Esophagus squamous epithelium (tissue), 5 donors: ENCODE measurements around the gene TMEM87B. TPM values are rescaled to one million over a fixed set of nuclear protein-coding genes. Genes with fewer than 3 reads are reported as not detected.

ENCODE experiments used
- DNase-seq: peaks from one replicate; lab custom pipeline; 2025; lab: John Stamatoyannopoulos, UW
- H3K27ac ChIP-seq, 4 donors: fragments of 200-600 bp; sonication (generic); one replicate each; pipeline ENCODE4 v1.5.1; 2016 to 2019; ENCODE audit warnings: mild to moderate bottlenecking in 1 of 4
- H3K27me3 ChIP-seq, 4 donors: fragments of 200-600 bp; sonication (generic); 1 replicate in 3 of 4; 2 replicates in 1 of 4; pipeline versions ENCODE4 v1.5.1 to v1.6.0; 2017 to 2021; ENCODE audit warnings: antibody characterized with exemption in 1 of 4
- H3K36me3 ChIP-seq, 3 donors: fragments of 200-600 bp; sonication (generic); one replicate each; pipeline ENCODE4 v1.5.1; 2016 to 2019
- H3K4me1 ChIP-seq, 3 donors: fragments of 200-600 bp; sonication (generic); one replicate each; pipeline ENCODE4 v1.5.1; 2017 to 2019
- H3K4me3 ChIP-seq, 4 donors: fragments of 200-600 bp; sonication (generic); 1 replicate in 3 of 4; 2 replicates in 1 of 4; pipeline ENCODE4 v1.5.1; 2016 to 2019; ENCODE audit warnings: mild to moderate bottlenecking in 2 of 4, moderate library complexity in 1 of 4
- H3K9me3 ChIP-seq, 3 donors: fragments of 200-600 bp; sonication (generic); one replicate each; pipeline ENCODE4 v1.5.1; 2016 to 2019
- POLR2A ChIP-seq, 4 donors: fragments of 450-650 bp; IDR thresholded peaks; one replicate each; pipeline ENCODE4 v1.6.1; 2017; ENCODE audit warnings: antibody characterized with exemption in 4 of 4, mild to moderate bottlenecking in 4 of 4, moderate library complexity in 3 of 4
- WGBS, 2 donors: methylation state at CpG; one replicate each; pipeline ENCODE4 v1.1.5; 2018; 5-methylcytosine and 5-hydroxymethylcytosine counted together
- intact Hi-C: fragments of 100-400 bp; cut with DNase I; formaldehyde crosslinking; loops from one replicate; pipeline ENCODE4 v1.15.0; 2022
- total RNA-seq, 4 donors: library from RNA; depleted of rRNA; stranded (reverse); fragments of >200 nt; gene quantifications; one replicate each; pipeline ENCODE4 v1.1.0, GENCODE V29; 2016
- TF ChIP-seq, protein P1 (sequence below), 6 experiments: fragments of 450-650 bp in 4 of 6; fragments of 200-600 bp in 2 of 6; sonication (generic) in 2 of 6; IDR thresholded peaks; one replicate each; pipeline ENCODE4 v1.5.1; 2016 to 2019; ENCODE audit warnings: antibody characterized with exemption in 6 of 6, mild to moderate bottlenecking in 4 of 6, moderate library complexity in 4 of 6
- donor health status: DM: yes; HTN: yes; CAD: no.

The TMEM87B gene
- total RNA-seq, 4 donors from 2014 or later: 17.7 to 30.0 (median 23.6) TPM

DNA sequence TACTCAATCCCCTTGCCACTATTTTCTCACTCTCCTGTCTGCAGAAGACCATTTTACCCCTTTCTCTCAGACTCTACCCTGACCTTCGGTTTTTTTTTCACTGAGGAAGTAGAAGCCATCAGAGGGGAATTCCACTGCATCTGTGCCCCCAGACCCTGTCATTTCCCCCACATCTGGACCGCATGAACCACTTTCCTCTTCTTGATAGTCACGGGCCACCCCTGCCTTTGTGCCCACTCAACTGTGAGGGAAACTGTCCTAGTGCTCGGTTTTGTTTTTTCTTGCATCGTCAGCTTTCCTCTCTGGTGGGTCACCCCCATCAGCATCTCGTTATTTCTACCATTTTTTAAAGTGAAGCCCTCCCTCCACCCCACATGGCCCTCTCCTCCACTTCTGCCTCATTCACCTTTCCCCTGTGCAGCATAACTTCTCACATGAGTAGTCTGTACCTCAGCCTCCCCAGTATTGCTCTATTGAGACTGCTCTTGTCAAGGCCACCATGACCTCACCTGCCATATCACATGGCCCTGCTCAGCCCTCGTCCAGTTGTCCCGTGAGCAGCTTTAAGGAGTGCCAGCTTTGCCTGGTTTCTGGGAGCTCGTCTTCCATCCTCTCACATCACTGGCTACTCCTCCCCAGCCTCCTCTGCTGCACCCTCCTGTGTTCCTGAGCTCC, 32.4 kb downstream of the TMEM87B start:
- no peak for TF ChIP-seq POLR2A (IDR thresholded peaks at IDR 0.05)
- TF ChIP-seq, protein P1, sequence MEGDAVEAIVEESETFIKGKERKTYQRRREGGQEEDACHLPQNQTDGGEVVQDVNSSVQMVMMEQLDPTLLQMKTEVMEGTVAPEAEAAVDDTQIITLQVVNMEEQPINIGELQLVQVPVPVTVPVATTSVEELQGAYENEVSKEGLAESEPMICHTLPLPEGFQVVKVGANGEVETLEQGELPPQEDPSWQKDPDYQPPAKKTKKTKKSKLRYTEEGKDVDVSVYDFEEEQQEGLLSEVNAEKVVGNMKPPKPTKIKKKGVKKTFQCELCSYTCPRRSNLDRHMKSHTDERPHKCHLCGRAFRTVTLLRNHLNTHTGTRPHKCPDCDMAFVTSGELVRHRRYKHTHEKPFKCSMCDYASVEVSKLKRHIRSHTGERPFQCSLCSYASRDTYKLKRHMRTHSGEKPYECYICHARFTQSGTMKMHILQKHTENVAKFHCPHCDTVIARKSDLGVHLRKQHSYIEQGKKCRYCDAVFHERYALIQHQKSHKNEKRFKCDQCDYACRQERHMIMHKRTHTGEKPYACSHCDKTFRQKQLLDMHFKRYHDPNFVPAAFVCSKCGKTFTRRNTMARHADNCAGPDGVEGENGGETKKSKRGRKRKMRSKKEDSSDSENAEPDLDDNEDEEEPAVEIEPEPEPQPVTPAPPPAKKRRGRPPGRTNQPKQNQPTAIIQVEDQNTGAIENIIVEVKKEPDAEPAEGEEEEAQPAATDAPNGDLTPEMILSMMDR (IDR thresholded peaks at IDR 0.05): no peak
- Histone ChIP-seq H3K27ac (no peak overlapping the region), H3K27me3 (no peaks in the 10 kb centered on the region), H3K4me1 (peaks cover 0 to under 1% (median 0%) of the 10 kb centered on the region in 3 donors), H3K36me3 (peaks cover 6 to 100% (median 35%) of the 10 kb centered on the region in 3 donors), H3K9me3 (no peaks in the 10 kb centered on the region), H3K4me3 (no peak overlapping the region)
- intact Hi-C loops: no loop called here
- 82 to 90% methylated on average over 9 of the region's 9 CpGs for WGBS, 2 donors
- DNase-seq: no peak

DNA sequence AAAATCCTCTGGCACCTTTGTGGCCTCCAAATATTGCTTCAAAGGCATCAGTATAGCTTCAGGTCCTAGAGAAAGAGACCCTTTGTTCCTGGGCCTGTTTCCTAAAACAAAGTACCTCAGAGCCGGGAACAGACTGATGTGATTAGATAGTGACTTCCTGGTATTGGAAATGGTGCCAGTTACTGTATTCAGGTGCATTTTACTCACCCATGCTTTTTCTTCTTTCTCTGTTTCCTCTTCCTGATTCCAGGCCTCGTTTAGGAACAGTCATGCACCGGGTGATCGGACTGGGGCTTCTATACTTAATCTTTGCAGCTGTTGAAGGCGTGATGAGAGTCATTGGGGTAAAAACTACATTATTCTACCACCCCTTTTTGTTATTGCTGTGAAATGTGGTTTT, 34.3 kb downstream of the TMEM87B start:
- no peak for DNase-seq
- H3K27me3 ChIP-seq: no peaks in the 10 kb centered on the region
- H3K4me3 ChIP-seq: no peak overlapping the region
- H3K27ac ChIP-seq: no peak overlapping the region
- peaks cover 0 to 3% (median 0%) of the 10 kb centered on the region in 3 donors for H3K4me1 ChIP-seq
- H3K36me3 ChIP-seq: peaks cover 6 to 100% (median 35%) of the 10 kb centered on the region in 3 donors
- intact Hi-C loops: no loop called here
- WGBS, 2 donors: 72 to 86% methylated on average over 5 of the region's 5 CpGs
- TF ChIP-seq, protein P1 (IDR thresholded peaks at IDR 0.05): no peak
- TF ChIP-seq POLR2A (IDR thresholded peaks at IDR 0.05): no peak
- no peaks in the 10 kb centered on the region for H3K9me3 ChIP-seq

DNA sequence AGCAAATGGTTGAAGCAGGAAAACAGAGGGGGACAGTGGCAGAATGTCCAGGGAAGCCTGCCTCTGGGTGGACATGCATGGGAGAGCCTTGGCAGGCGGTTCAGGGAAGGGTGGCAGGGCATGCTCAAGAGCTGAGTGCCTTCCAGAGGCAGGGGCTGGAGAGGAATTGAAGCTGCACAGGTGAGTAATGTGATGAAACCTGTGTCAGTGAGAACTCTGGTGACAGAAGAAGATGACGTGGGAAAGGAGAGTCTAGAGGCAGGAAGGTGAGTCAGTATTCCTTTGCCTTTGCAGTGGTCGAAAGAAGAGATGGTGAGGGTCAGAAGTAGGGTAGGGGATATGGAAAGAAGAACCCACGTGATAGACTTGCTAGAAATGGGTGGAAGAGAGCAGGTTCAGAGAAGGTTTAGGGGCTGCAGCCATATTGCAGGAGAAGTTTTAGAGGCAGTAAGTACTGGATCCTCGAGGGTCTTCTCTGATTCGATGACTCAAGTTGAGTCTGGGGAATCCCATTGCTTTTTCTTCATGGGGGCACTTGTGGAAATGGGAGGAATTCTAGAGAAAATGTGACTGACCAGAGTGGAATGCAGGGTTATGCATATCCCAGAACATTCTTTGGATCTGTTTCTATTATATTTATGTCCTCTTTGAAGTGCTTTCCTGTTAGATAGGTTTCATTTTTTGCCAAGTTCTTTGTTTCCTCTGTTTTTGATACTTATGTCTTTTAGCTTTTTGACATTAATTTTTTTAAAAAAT, 37.4 kb downstream of the TMEM87B start:
- H3K27ac ChIP-seq: peak overlapping the region in 1 of 4 donors; percentile 18
- no peaks in the 10 kb centered on the region for H3K27me3 ChIP-seq
- intact Hi-C loops: no loop called here
- H3K4me3 ChIP-seq: no peak overlapping the region
- H3K9me3 ChIP-seq: no peaks in the 10 kb centered on the region
- DNase-seq: no peak
- 82 to 84% methylated on average over 6 of the region's 6 CpGs for WGBS, 2 donors
- H3K4me1 ChIP-seq: peaks cover 0 to 3% (median 0%) of the 10 kb centered on the region in 3 donors
- H3K36me3 ChIP-seq: peaks cover 15 to 100% (median 17%) of the 10 kb centered on the region in 3 donors
- TF ChIP-seq POLR2A (IDR thresholded peaks at IDR 0.05): no peak
- TF ChIP-seq, protein P1 (IDR thresholded peaks at IDR 0.05): no peak

DNA sequence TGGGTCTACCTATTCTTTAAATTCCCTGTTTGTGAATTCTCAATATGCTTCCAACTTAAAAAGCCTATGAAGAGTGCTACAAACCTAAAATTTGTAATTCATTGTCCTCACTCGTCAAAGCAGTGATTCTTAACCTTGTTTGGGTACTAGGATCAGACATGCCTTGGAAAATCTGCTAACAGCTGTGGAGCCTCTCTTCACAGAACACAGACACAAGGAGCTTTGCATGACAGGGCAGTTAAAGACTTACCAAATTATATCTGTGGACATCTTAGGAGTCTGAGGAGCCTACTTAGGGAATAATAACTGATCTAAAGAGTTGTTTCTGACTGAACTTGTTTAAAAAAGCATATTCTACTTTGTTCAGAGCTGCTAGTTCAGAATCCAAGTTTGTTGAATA, 38.1 kb downstream of the TMEM87B start:
- Histone ChIP-seq H3K4me1 (peaks cover 0 to 3% (median 0%) of the 10 kb centered on the region in 3 donors), H3K4me3 (no peak overlapping the region), H3K27me3 (no peaks in the 10 kb centered on the region), H3K9me3 (no peaks in the 10 kb centered on the region), H3K27ac (peak overlapping the region in 1 of 4 donors; percentile 18), H3K36me3 (peaks cover 12 to 100% (median 13%) of the 10 kb centered on the region in 3 donors)
- WGBS, 2 donors: 60 to 69% methylated on average over 1 of the region's 1 CpG
- no peak for DNase-seq
- intact Hi-C loops: no loop called here
- TF ChIP-seq, protein P1 (IDR thresholded peaks at IDR 0.05): no peak
- no peak for TF ChIP-seq POLR2A (IDR thresholded peaks at IDR 0.05)

DNA sequence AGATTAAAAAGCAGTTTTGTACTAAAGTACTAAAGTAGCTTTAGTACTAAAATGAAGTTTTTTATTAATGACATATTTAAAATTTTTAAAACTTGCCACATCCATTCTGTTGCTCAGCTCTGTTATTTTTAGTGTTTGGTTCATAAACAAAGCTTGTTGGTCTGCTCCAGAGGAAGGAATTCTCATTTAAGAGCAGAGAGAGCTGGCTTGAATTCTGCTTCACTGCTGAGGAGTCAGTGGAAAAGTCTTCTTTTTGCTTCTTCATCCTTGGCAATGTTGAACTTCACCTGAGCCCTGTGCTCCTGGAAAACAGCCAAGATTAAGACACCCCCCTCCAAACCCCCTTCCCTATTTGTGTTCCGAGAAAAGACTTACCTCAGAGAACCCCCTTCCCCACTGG, 40.6 kb downstream of the TMEM87B start:
- peaks cover 0 to 3% (median 0%) of the 10 kb centered on the region in 3 donors for H3K4me1 ChIP-seq
- H3K4me3 ChIP-seq: no peak overlapping the region
- no peaks in the 10 kb centered on the region for H3K27me3 ChIP-seq
- no peaks in the 10 kb centered on the region for H3K9me3 ChIP-seq
- H3K36me3 ChIP-seq: peaks cover 10 to 100% (median 17%) of the 10 kb centered on the region in 3 donors
- 82% methylated on average over 1 of the region's 1 CpG; no CpG with 5 or more reads in 1 of the 2 donors for WGBS, 2 donors
- DNase-seq: no peak
- no peak for TF ChIP-seq POLR2A (IDR thresholded peaks at IDR 0.05)
- TF ChIP-seq, protein P1 (IDR thresholded peaks at IDR 0.05): no peak
- intact Hi-C loops: no loop called here
- no peak overlapping the region for H3K27ac ChIP-seq
